Adrenal gland (tissue), 12 donors: ENCODE results near the gene CMTM8. TPM values are rescaled to one million over a fixed set of nuclear protein-coding genes. Genes with fewer than 3 reads are reported as not detected.

Experiments used
- DNase-seq, 7 donors: peaks; one replicate each; pipeline ENCODE4 v3.0.0-alpha.2; 2019 to 2020
- H3K27ac ChIP-seq, 5 donors: fragments of 200-600 bp; sonication (generic) in 4 of 5; 1 replicate in 3 of 5; 2 replicates in 2 of 5; pipeline versions ENCODE4 v1.5.1 to v1.8.0; 2016 to 2020; ENCODE audit warnings: mild to moderate bottlenecking in 1 of 5
- H3K27me3 ChIP-seq: fragments of 200-600 bp; 2 replicates; pipeline ENCODE4 v1.8.0; 2021
- H3K36me3 ChIP-seq, 2 donors: fragments of 200-600 bp; replicated peaks in 1 of 2; 1 replicate in 1 of 2; 2 replicates in 1 of 2; pipeline versions ENCODE4 v1.5.1 to v1.8.0; 2018 to 2022
- H3K4me1 ChIP-seq, 2 donors: fragments of 200-600 bp; replicated peaks in 1 of 2; 1 replicate in 1 of 2; 2 replicates in 1 of 2; pipeline versions ENCODE4 v1.5.1 to v1.8.0; 2018 to 2021
- H3K4me3 ChIP-seq, 4 donors: fragments of 200-600 bp; sonication (generic) in 3 of 4; one replicate each; pipeline ENCODE4 v1.5.1; 2016 to 2018
- H3K9me3 ChIP-seq, 3 donors: fragments of 200-600 bp; sonication (generic) in 1 of 3; replicated peaks in 1 of 3; 1 replicate in 2 of 3; 2 replicates in 1 of 3; pipeline versions ENCODE4 v1.5.1 to v1.8.0; 2016 to 2021
- POLR2A ChIP-seq, 2 donors: fragments of 450-650 bp; IDR thresholded peaks; one replicate each; pipeline ENCODE4 v1.6.1; 2017; ENCODE audit warnings: antibody characterized with exemption in 2 of 2, mild to moderate bottlenecking in 2 of 2, moderate library complexity in 1 of 2
- WGBS, 4 donors: extraction: QIAGEN DNeasy Blood & Tissue Kit in 2 of 4; methylation state at CpG; one replicate each; pipeline versions ENCODE4 v1.1.5 to v1.1.7; 2013 to 2017; 5-methylcytosine and 5-hydroxymethylcytosine counted together
- intact Hi-C, 2 donors: fragments of 100-400 bp; cut with DNase I; formaldehyde crosslinking; loops; one replicate each; pipeline versions ENCODE4 v1.14.1 to v1.15.0; 2022 to 2023
- polyA plus RNA-seq, 3 donors: library from polyadenylated mRNA; stranded (reverse); fragments of 200-250 nt in 2 of 3; fragments of 350-450 nt in 1 of 3; fragmentation: Illumina TruSeq in 1 of 3; extraction: RNeasy Lipid Tissue Mini Kit (QIAGEN cat#74804) in 1 of 3; gene quantifications; one replicate each; pipeline ENCODE4 v1.2.3, GENCODE V29; 2013 to 2014
- total RNA-seq, 9 donors: library from RNA; depleted of rRNA in 4 of 9; stranded (reverse); fragments of >200 nt in 4 of 9; fragments of 120-200 nt in 1 of 9; fragmentation: NEBNext Ultra II Directional in 1 of 9; extraction: Animal tissue kit (Norgen Biotek cat#: 25700) in 1 of 9; gene quantifications; one replicate each; pipeline versions ENCODE4 v1.1.0 to v1.2.4, GENCODE V29; 2013 to 2023
- TF ChIP-seq, protein P1 (sequence below), 6 experiments: fragments of 450-650 bp in 4 of 6; fragments of 200-600 bp in 2 of 6; sonication (generic) in 1 of 6; IDR thresholded peaks; 1 replicate in 5 of 6; 2 replicates in 1 of 6; pipeline versions ENCODE4 v1.5.1 to v1.8.0; 2016 to 2021; ENCODE audit warnings: antibody characterized with exemption in 6 of 6, mild to moderate bottlenecking in 2 of 6, moderate library complexity in 1 of 6
- donor health status: healthy with polysubstance abuse.
- donor health status: Bipolar disorder and iron deficiency.
- donor health status: DM: yes; HTN: yes; CAD: no.
- donor health status: DM: no; HTN: no; CAD: no.
- donor health status: DM: no; HTN: no; CAD: no.
- donor health status: DM: yes; HTN: yes; CAD: no.

CMTM8 gene
- total and polyA plus RNA-seq, 12 donors = 3.3 to 24.1 (median 16.0) TPM

DNA sequence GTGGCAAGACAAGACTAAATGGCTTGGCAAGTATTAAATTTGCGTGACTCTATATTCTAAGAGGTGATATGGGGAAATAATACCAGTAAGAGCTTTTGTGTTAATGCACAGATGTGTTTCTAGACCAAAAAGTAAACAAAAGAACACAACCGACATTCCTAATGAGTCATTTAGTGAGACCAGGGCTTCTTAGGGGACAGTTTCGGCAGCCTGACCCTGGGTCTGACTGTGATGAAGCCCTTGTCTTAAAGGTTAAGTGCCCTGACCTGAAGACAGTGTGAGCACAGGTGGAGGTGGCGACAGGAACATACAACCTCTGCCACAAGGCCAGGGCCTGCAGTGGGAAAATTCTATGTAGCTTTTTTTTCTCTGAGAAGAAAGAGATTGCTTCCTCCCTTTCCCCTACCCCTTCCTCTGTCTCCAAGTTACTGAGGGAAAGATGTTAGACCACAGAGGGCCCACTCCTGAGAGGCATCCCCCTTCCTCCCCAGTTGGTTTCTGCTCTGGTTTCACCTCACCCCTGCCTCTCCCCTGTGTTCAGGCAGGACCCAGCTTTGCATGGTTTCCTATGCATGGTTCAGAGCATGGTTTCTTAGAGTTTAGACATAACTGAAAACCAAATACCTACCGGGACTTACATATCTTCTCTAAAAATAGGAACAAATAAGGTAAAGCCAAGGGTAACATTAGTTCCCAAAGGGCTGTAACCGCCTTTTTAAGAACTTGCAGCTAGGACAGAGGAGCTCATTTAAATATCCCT, 128.3 kb downstream of the CMTM8 start:
- 73 to 87% (median 85%) methylated on average over 6 of the region's 6 CpGs for WGBS, 4 donors
- intact Hi-C loops = no loop called here

DNA sequence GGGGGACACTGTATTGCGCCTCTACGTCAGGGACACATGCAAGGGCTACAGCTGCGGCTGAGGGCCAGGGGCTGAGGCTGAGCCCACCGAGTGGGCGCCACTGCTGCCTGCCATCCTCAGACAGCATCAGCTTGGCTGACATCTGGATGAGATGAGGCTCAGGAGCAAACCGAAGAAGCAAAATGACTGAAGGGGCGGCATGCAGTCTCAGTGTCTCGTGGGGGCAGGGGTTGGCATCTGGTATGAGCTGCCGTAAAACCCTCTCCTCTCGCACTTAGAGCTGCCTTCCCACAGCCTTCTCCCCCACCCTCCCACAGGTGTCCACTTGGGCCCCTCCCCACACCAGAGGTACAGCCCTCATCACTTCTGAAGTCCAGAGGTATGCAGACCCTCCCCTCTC, 129.0 kb downstream of the CMTM8 start:
- WGBS, 4 donors = 94 to 100% (median 98%) methylated on average over 7 to 10 of the region's 10 CpGs
- Histone ChIP-seq H3K36me3 (no peaks in the 10 kb centered on the region), H3K4me3 (no peak overlapping the region), H3K9me3 (no peaks in the 10 kb centered on the region), H3K27ac (no peak overlapping the region), H3K27me3 (no peaks in the 10 kb centered on the region), H3K4me1 (no peaks in the 10 kb centered on the region)
- TF ChIP-seq, protein P1, sequence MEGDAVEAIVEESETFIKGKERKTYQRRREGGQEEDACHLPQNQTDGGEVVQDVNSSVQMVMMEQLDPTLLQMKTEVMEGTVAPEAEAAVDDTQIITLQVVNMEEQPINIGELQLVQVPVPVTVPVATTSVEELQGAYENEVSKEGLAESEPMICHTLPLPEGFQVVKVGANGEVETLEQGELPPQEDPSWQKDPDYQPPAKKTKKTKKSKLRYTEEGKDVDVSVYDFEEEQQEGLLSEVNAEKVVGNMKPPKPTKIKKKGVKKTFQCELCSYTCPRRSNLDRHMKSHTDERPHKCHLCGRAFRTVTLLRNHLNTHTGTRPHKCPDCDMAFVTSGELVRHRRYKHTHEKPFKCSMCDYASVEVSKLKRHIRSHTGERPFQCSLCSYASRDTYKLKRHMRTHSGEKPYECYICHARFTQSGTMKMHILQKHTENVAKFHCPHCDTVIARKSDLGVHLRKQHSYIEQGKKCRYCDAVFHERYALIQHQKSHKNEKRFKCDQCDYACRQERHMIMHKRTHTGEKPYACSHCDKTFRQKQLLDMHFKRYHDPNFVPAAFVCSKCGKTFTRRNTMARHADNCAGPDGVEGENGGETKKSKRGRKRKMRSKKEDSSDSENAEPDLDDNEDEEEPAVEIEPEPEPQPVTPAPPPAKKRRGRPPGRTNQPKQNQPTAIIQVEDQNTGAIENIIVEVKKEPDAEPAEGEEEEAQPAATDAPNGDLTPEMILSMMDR (IDR thresholded peaks at IDR 0.05) = no peak
- no peak for TF ChIP-seq POLR2A (IDR thresholded peaks at IDR 0.05)
- DNase-seq = no peak
- intact Hi-C loops = no loop called here

More for the DNA sequence above, 128.3 kb downstream of the CMTM8 start:
- no peaks in the 10 kb centered on the region for H3K27me3 ChIP-seq
- H3K36me3 ChIP-seq = no peaks in the 10 kb centered on the region
- no peaks in the 10 kb centered on the region for H3K4me1 ChIP-seq
- H3K27ac ChIP-seq = no peak overlapping the region
- TF ChIP-seq POLR2A (IDR thresholded peaks at IDR 0.05) = no peak
- TF ChIP-seq, protein P1 (IDR thresholded peaks at IDR 0.05) = no peak
- H3K4me3 ChIP-seq = no peak overlapping the region
- no peak for DNase-seq
- H3K9me3 ChIP-seq = no peaks in the 10 kb centered on the region

DNA sequence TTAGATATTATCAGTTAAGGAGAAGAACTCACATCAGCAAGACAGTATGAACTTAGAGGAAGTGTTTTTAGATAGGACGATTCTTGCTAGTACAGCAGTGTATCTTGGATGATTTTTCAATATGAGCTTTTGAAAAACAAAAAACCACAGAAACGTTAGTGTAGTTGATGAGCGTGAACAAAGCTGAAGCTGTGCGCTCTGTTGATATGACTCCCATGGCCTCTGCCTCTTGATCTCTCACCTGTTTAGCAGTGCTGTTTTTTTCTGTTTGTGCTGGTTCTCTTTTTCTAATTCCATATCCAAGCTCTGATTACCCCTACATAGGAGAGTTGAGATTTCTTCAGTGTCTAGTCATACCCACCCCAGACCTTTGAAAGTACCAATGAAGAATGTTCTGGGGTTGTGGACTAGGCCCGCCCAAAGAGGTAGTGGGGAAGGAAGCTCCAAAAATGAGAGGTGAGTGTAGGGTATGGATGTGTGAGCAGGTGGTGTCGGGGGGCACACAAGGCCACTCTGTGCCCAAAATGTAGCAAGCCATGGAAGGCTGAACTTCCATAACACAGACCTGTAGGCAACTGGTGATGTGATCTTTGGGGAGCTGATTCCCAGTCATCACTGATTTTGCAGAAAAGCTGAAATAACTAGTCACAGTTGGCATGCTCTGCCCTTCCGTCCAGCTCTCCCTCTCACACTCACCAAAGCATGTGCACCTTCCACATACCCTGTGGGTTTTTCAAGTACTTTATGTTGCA, 133.2 kb downstream of the CMTM8 start:
- Histone ChIP-seq H3K36me3 (no peaks in the 10 kb centered on the region), H3K9me3 (no peaks in the 10 kb centered on the region), H3K27me3 (no peaks in the 10 kb centered on the region), H3K4me3 (no peak overlapping the region), H3K4me1 (no peaks in the 10 kb centered on the region), H3K27ac (no peak overlapping the region)
- no peak for DNase-seq
- 79 to 88% (median 83%) methylated on average over 7 of the region's 7 CpGs for WGBS, 4 donors
- intact Hi-C loops = no loop called here
- TF ChIP-seq POLR2A (IDR thresholded peaks at IDR 0.05) = no peak
- TF ChIP-seq, protein P1 (IDR thresholded peaks at IDR 0.05) = no peak

DNA sequence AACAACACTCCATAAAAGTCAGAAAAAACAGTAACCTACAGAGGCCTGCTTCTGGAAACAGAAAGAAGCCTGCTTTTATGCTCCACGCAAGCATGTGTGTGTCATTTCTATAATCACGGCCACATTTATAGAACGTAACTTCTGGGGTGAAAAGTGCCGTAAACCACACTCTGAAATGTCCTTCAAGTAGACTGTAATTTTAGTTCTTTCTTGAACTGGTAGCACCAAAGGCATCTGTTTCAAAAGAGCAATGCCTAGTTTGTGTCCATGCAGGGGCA, 133.7 kb downstream of the CMTM8 start:
- H3K9me3 ChIP-seq = no peaks in the 10 kb centered on the region
- H3K4me3 ChIP-seq = no peak overlapping the region
- intact Hi-C loops = no loop called here
- 94 to 98% (median 96%) methylated on average over 4 of the region's 4 CpGs for WGBS, 4 donors
- no peak for DNase-seq
- H3K27me3 ChIP-seq = no peaks in the 10 kb centered on the region
- no peak overlapping the region for H3K27ac ChIP-seq
- no peak for TF ChIP-seq POLR2A (IDR thresholded peaks at IDR 0.05)
- TF ChIP-seq, protein P1 (IDR thresholded peaks at IDR 0.05) = no peak
- H3K4me1 ChIP-seq = no peaks in the 10 kb centered on the region
- H3K36me3 ChIP-seq = no peaks in the 10 kb centered on the region
